H7 (cell line): ENCODE measurements around the gene ABCC1. TPM values are rescaled to one million over a fixed set of nuclear protein-coding genes. Genes with fewer than 3 reads are reported as not detected.
A peak's percentile ranks its signal among the peaks of the same experiment; 100 is the strongest.
"Not testable (repeated sequence)": the region's sequence is repeated elsewhere in the genome, so short reads cannot be mapped to it uniquely, and the experiment has no call there.

Experiments
- DNase-seq: peaks from one replicate; pipeline ENCODE4 v3.0.0; 2012
- H3K27me3 ChIP-seq: 2 replicates; pipeline ENCODE4 v1.6.0; 2011; ENCODE audit warnings: mild to moderate bottlenecking, low read length; ENCODE audit not compliant: control insufficient read depth, insufficient read depth
- H3K36me3 ChIP-seq: replicated peaks from 2 replicates; pipeline ENCODE4 v1.5.1; 2011; ENCODE audit warnings: low read length; ENCODE audit not compliant: control insufficient read depth, insufficient read depth
- H3K4me3 ChIP-seq: 2 replicates; pipeline ENCODE4 v1.5.1; 2011; ENCODE audit warnings: low read depth, mild to moderate bottlenecking, control low read depth, low read length, moderate library complexity; ENCODE audit not compliant: insufficient read depth
- total RNA-seq: library from RNA; depleted of rRNA; stranded (reverse); fragments of >200 nt; shearing (Covaris generic); gene quantifications from 2 replicates; pipeline ENCODE4 v1.2.3, GENCODE V29; 2014

Gene ABCC1
- total RNA-seq, 1 experiment from 2014 or later: 22.0 TPM

GRCh38 chr16:16168431-16168830 is 219.0 kb downstream of the ABCC1 start:
- no peak for DNase-seq
- no peaks in the 10 kb centered on the region for H3K36me3 ChIP-seq
- H3K4me3 ChIP-seq: no peak overlapping the region
- H3K27me3 ChIP-seq: no peaks in the 10 kb centered on the region

GRCh38 chr16:16169615-16170014 is 220.2 kb downstream of the ABCC1 start:
- Histone ChIP-seq H3K27me3 (no peaks in the 10 kb centered on the region), H3K4me3 (no peak overlapping the region), H3K36me3 (no peaks in the 10 kb centered on the region)
- no peak for DNase-seq

- no peak overlapping the region for H3K4me3 ChIP-seq
- H3K27me3 ChIP-seq: no peaks in the 10 kb centered on the region
- no peaks in the 10 kb centered on the region for H3K36me3 ChIP-seq
- no peak for DNase-seq
These were observed 222.0 kb downstream of the ABCC1 start for GRCh38 chr16:16171332-16171919.

- no peak overlapping the region for H3K4me3 ChIP-seq
- H3K27me3 ChIP-seq: no peaks in the 10 kb centered on the region
- DNase-seq: no peak
- H3K36me3 ChIP-seq: no peaks in the 10 kb centered on the region
These were observed 223.6 kb downstream of the ABCC1 start for GRCh38 chr16:16172991-16173390.

- H3K4me3 ChIP-seq: no peak overlapping the region
- no peaks in the 10 kb centered on the region for H3K36me3 ChIP-seq
- no peaks in the 10 kb centered on the region for H3K27me3 ChIP-seq
- DNase-seq: no peak
These were observed 225.9 kb downstream of the ABCC1 start for GRCh38 chr16:16175296-16175695.

GRCh38 chr16:16176328-16176727 is 226.9 kb downstream of the ABCC1 start:
- Histone ChIP-seq H3K27me3 (no peaks in the 10 kb centered on the region), H3K4me3 (no peak overlapping the region), H3K36me3 (no peaks in the 10 kb centered on the region)
- no peak for DNase-seq

GRCh38 chr16:16178455-16179162 is 229.2 kb downstream of the ABCC1 start:
- Histone ChIP-seq H3K27me3 (no peaks in the 10 kb centered on the region), H3K4me3 (no peak overlapping the region), H3K36me3 (no peaks in the 10 kb centered on the region)
- DNase-seq: no peak

GRCh38 chr16:16181748-16182147 is 232.3 kb downstream of the ABCC1 start:
- H3K4me3 ChIP-seq, H3K36me3 ChIP-seq, H3K27me3 ChIP-seq, DNase-seq: not testable (repeated sequence)

- Histone ChIP-seq H3K36me3 (no peaks in the 10 kb centered on the region), H3K4me3 (no peak overlapping the region), H3K27me3 (no peaks in the 10 kb centered on the region)
- no peak for DNase-seq
These were observed 233.5 kb downstream of the ABCC1 start for GRCh38 chr16:16182918-16183317.

GRCh38 chr16:16183562-16183961 is 234.1 kb downstream of the ABCC1 start:
- Histone ChIP-seq H3K4me3 (no peak overlapping the region), H3K36me3 (no peaks in the 10 kb centered on the region), H3K27me3 (no peaks in the 10 kb centered on the region)
- peak; percentile 74 for DNase-seq

GRCh38 chr16:16184594-16184993 is 235.2 kb downstream of the ABCC1 start:
- DNase-seq: no peak
- Histone ChIP-seq H3K36me3 (no peaks in the 10 kb centered on the region), H3K4me3 (no peak overlapping the region), H3K27me3 (no peaks in the 10 kb centered on the region)

GRCh38 chr16:16185095-16185494 is 235.7 kb downstream of the ABCC1 start:
- H3K4me3 ChIP-seq: no peak overlapping the region
- no peaks in the 10 kb centered on the region for H3K36me3 ChIP-seq
- no peak for DNase-seq
- no peaks in the 10 kb centered on the region for H3K27me3 ChIP-seq

- Histone ChIP-seq H3K36me3 (no peaks in the 10 kb centered on the region), H3K4me3 (no peak overlapping the region), H3K27me3 (no peaks in the 10 kb centered on the region)
- DNase-seq: no peak
These were observed 237.4 kb downstream of the ABCC1 start for GRCh38 chr16:16186820-16187219.

GRCh38 chr16:16188827-16189226 is 239.4 kb downstream of the ABCC1 start:
- no peak for DNase-seq
- H3K27me3 ChIP-seq: no peaks in the 10 kb centered on the region
- H3K4me3 ChIP-seq: no peak overlapping the region
- no peaks in the 10 kb centered on the region for H3K36me3 ChIP-seq

GRCh38 chr16:16189842-16190241 is 240.4 kb downstream of the ABCC1 start:
- H3K27me3 ChIP-seq: no peaks in the 10 kb centered on the region
- no peak overlapping the region for H3K4me3 ChIP-seq
- peak; percentile 19 for DNase-seq
- H3K36me3 ChIP-seq: no peaks in the 10 kb centered on the region
